Astrocyte of the spinal cord (primary cell): ENCODE measurements around the gene C2CD2L.
"Not testable (repeated sequence)": the region's sequence is repeated elsewhere in the genome, so short reads cannot be mapped to it uniquely, and the experiment has no call there.

Source experiments
- DNase-seq: peaks from one replicate; pipeline ENCODE4 v3.0.0; 2011; ENCODE audit warnings: low read depth, low spot score
- H3K4me3 ChIP-seq: 2 replicates; pipeline ENCODE4 v1.5.1; 2011; ENCODE audit warnings: low read depth, mild to moderate bottlenecking, low read length, moderate library complexity
- in situ Hi-C: cut with HindIII; loops from 2 replicates; pipeline ENCODE4 v1.10.0; 2017; ENCODE audit warnings: low sequenced_read_pairs
- TF ChIP-seq, protein P1 (sequence below): IDR thresholded peaks from 2 replicates; pipeline ENCODE4 v1.5.1; 2012; ENCODE audit warnings: low read depth, mild to moderate bottlenecking, low read length, inconsistent platforms

The C2CD2L gene

GRCh38 chr11:119101759-119102423, 5.3 kb upstream of the C2CD2L start, which contains the start of gene DPAGT1:
TSS of gene DPAGT1 (minus strand) at chr11:119101853. CDS start at chr11:119101655, 198 bp downstream.
- H3K4me3 ChIP-seq: peak within 1 kb of the TSS; percentile 82
- in situ Hi-C loops: no loop called here
- peak; percentile 98 for DNase-seq
- TF ChIP-seq, protein P1, sequence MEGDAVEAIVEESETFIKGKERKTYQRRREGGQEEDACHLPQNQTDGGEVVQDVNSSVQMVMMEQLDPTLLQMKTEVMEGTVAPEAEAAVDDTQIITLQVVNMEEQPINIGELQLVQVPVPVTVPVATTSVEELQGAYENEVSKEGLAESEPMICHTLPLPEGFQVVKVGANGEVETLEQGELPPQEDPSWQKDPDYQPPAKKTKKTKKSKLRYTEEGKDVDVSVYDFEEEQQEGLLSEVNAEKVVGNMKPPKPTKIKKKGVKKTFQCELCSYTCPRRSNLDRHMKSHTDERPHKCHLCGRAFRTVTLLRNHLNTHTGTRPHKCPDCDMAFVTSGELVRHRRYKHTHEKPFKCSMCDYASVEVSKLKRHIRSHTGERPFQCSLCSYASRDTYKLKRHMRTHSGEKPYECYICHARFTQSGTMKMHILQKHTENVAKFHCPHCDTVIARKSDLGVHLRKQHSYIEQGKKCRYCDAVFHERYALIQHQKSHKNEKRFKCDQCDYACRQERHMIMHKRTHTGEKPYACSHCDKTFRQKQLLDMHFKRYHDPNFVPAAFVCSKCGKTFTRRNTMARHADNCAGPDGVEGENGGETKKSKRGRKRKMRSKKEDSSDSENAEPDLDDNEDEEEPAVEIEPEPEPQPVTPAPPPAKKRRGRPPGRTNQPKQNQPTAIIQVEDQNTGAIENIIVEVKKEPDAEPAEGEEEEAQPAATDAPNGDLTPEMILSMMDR: no peak

DNA sequence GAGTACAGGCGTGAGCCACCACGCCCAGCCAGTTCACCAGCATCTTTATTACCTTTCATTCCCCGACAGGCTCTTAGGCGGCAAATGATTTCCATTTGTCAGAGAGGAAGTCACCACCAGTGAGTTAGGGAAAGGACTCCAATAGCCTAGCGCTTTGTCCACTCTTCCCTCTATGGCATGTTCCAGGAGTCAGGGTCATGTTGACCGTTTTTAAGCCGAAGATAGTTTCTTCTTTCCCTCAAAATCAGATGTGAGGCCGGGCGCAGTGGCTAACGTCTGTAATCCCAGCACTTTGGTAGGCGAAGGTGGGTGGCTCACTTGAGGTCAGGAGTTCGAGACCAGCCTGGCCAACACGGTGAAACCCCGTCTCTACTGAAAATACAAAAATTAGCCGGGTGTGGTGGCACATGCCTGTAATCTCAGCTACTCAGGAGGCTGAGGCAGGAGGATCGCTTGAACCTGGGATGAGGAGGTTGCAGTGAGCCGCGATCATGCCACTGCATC, 3.9 kb upstream of the C2CD2L start:
- DNase-seq, in situ Hi-C loops: not testable (repeated sequence)
- H3K4me3 ChIP-seq: peak overlapping the region; percentile 82

DNA sequence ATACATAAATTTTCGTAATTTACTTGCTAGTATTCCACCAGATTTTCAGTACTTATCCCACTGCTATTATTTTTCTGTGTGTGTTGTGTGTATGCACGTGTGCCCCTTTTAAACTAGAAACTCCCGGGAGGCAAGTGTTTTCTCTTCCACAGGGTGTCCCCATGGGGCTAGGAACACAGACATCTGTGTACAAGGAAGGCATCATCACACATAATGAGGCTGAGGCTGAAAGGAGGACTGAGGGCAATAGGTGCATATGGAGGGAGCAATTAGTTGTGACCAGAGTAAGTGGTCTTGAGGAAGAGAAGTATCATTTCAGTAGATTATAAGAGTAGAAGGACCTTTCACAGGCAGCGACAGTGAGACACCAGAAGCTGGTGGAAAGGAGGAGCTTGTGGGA, 3.4 kb upstream of the C2CD2L start:
- DNase-seq: no peak
- in situ Hi-C loops: no loop called here
- TF ChIP-seq, protein P1: no peak
- H3K4me3 ChIP-seq: no peak overlapping the region

DNA sequence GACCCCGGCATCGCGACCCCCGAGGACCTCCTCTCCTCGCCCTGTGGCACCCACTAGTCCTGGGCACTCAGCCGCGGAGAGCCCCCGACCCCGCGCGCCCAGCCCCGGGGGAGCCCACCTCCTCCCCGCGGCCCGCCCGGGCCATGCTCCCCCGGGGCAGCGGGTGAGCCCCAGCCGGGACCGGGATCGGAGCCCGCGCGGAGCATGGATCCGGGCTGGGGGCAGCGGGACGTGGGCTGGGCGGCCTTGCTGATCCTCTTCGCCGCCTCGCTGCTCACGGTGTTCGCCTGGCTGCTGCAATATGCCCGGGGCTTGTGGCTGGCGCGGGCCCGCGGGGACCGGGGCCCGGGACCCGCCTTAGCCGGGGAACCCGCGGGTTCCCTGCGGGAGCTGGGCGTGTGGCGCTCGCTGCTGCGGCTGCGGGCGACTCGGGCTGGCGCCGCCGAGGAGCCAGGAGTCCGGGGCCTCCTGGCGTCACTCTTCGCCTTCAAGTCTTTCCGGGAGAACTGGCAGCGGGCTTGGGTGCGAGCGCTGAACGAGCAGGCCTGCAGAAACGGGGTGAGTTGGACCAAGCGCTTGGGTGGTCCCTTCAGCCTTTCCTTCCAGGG, 498 bp downstream of the C2CD2L start:
- no peak for DNase-seq
- peak overlapping the region; percentile 77 for H3K4me3 ChIP-seq
- TF ChIP-seq, protein P1: no peak
- in situ Hi-C loops: no loop called here

GRCh38 chr11:119108146-119108856, 1.2 kb downstream of the C2CD2L start:
- TF ChIP-seq, protein P1: no peak
- no peak for DNase-seq
- in situ Hi-C loops: no loop called here
- H3K4me3 ChIP-seq: peak overlapping the region; percentile 77

GRCh38 chr11:119108857-119109221, 1.7 kb downstream of the C2CD2L start:
- in situ Hi-C loops: no loop called here
- DNase-seq: no peak
- TF ChIP-seq, protein P1: no peak
- no peak overlapping the region for H3K4me3 ChIP-seq

- in situ Hi-C loops: no loop called here
- no peak overlapping the region for H3K4me3 ChIP-seq
- no peak for DNase-seq
- TF ChIP-seq, protein P1: no peak
Observed at GRCh38 chr11:119109843-119110242, 2.7 kb downstream of the C2CD2L start.
